Colonic mucosa (tissue), 4 donors: Measurements from ENCODE around the gene OGDH. TPM values are rescaled to one million over a fixed set of nuclear protein-coding genes. Genes with fewer than 3 reads are reported as not detected.
"Not testable (repeated sequence)": the region's sequence is repeated elsewhere in the genome, so short reads cannot be mapped to it uniquely, and the experiment has no call there.

Experiments
- DNase-seq: peaks from one replicate; pipeline ENCODE4 v3.0.0-alpha.2; 2020
- H3K27ac ChIP-seq: fragments of 200-600 bp; one replicate; pipeline ENCODE4 v1.8.0; 2021
- H3K27me3 ChIP-seq: fragments of 200-600 bp; one replicate; pipeline ENCODE4 v1.8.0; 2021
- H3K36me3 ChIP-seq: fragments of 200-600 bp; one replicate; pipeline ENCODE4 v1.8.0; 2021
- H3K4me1 ChIP-seq: fragments of 200-600 bp; one replicate; pipeline ENCODE4 v1.8.0; 2021; ENCODE audit warnings: mild to moderate bottlenecking
- H3K4me3 ChIP-seq: fragments of 200-600 bp; one replicate; pipeline ENCODE4 v1.8.0; 2021
- H3K9ac ChIP-seq, 2 donors: one replicate each; pipeline ENCODE4 v1.7.0; 2013; ENCODE audit warnings: control low read depth in 2 of 2, low read depth in 2 of 2, low read length in 2 of 2
- H3K9me3 ChIP-seq: fragments of 200-600 bp; one replicate; pipeline ENCODE4 v1.8.0; 2021
- intact Hi-C: fragments of 100-400 bp; cut with DNase I; formaldehyde crosslinking; loops from one replicate; pipeline ENCODE4 v1.14.1; 2022
- total RNA-seq, 2 donors: library from RNA; stranded (reverse); fragmentation: NEBNext Ultra II Directional in 1 of 2; extraction: Animal tissue kit (Norgen Biotek cat#: 25700) in 1 of 2; gene quantifications; one replicate each; pipeline ENCODE4 v1.2.1, GENCODE V29; 2021
- TF ChIP-seq, protein P1 (sequence below): fragments of 200-600 bp; IDR thresholded peaks from one replicate; pipeline ENCODE4 v1.8.0; 2022; ENCODE audit warnings: antibody characterized with exemption, mild to moderate bottlenecking
- donor health status: healthy.
- donor health status: DM: no; HTN: no; CAD: no.
- donor health status: DM: no; HTN: no; CAD: no.

OGDH gene
- total RNA-seq, 2 donors from 2014 or later, result 142 to 164 TPM

DNA sequence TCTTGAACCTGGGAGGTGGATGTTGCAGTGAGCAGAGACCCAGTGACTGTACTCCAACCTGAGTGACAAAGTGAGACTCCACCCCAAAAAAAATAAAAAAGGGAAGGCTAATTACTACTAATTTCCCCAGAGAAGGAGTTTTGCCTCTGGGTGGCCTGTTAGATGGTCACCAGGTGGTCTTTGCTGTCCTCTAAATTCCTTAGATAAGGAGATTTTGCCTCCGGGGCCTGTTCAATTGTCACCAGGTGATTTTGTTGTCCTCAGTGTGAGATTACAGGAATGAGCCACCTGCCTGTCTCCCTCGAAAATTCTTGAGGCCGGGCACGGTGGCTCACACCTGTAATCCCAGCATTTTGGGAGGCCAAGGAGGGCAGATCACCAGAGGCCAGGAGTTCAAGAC is 117.8 kb downstream of the OGDH start:
- intact Hi-C loops, result no loop called here
- Histone ChIP-seq H3K4me3 (no peak overlapping the region), H3K36me3 (no peaks in the 10 kb centered on the region), H3K9ac (no peak overlapping the region), H3K27me3 (no peaks in the 10 kb centered on the region), H3K9me3 (no peaks in the 10 kb centered on the region), H3K4me1 (no peaks in the 10 kb centered on the region), H3K27ac (no peak overlapping the region)
- TF ChIP-seq, protein P1, sequence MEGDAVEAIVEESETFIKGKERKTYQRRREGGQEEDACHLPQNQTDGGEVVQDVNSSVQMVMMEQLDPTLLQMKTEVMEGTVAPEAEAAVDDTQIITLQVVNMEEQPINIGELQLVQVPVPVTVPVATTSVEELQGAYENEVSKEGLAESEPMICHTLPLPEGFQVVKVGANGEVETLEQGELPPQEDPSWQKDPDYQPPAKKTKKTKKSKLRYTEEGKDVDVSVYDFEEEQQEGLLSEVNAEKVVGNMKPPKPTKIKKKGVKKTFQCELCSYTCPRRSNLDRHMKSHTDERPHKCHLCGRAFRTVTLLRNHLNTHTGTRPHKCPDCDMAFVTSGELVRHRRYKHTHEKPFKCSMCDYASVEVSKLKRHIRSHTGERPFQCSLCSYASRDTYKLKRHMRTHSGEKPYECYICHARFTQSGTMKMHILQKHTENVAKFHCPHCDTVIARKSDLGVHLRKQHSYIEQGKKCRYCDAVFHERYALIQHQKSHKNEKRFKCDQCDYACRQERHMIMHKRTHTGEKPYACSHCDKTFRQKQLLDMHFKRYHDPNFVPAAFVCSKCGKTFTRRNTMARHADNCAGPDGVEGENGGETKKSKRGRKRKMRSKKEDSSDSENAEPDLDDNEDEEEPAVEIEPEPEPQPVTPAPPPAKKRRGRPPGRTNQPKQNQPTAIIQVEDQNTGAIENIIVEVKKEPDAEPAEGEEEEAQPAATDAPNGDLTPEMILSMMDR, result no peak
- DNase-seq, result no peak

DNA sequence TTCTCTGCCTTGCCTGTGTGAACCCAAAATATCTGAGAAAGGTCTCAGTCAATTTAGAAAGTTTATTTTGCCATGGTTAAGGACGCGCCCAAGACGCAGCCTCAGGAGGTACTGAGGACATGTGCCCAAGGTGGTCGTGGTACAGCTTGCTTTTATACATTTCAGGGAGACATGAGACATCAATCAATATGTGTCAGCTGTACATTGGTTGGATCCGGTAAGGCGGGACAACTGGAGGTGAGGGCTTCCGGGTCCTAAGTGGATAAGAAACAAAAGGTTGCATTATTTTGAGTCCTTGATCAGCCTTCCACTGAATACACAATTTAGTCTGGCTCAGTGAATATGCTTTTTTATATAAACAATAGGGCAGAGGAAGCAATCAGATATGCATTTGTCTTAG is 119.8 kb downstream of the OGDH start:
- H3K9me3 ChIP-seq, DNase-seq, H3K27ac ChIP-seq, H3K4me1 ChIP-seq, H3K9ac ChIP-seq, H3K36me3 ChIP-seq, intact Hi-C loops, H3K4me3 ChIP-seq, H3K27me3 ChIP-seq: not testable (repeated sequence)

- Histone ChIP-seq H3K4me3 (no peak overlapping the region), H3K27ac (no peak overlapping the region), H3K27me3 (no peaks in the 10 kb centered on the region), H3K36me3 (no peaks in the 10 kb centered on the region), H3K9ac (no peak overlapping the region), H3K4me1 (no peaks in the 10 kb centered on the region), H3K9me3 (no peaks in the 10 kb centered on the region)
- TF ChIP-seq, protein P1, result no peak
- no peak for DNase-seq
- intact Hi-C loops, result no loop called here
These were observed 120.9 kb downstream of the OGDH start for GRCh38 chr7:44727158-44727936.

DNA sequence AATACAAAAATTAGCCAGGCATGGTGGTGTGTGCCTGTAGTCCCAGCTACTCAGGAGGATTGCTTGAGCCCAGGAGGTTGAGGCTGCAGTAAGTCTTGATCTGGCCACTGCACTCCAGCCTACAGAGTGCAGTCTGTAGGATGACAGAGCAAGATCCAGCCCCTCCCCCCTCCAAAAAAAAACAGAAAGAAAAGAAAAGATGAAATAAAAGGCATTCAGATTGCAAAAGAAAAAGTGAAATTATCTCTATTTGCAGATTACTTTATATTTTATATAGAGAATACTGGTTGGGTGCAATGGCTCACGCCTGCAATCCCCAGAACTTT is 121.5 kb downstream of the OGDH start:
- Histone ChIP-seq H3K27ac (no peak overlapping the region), H3K27me3 (no peaks in the 10 kb centered on the region), H3K9ac (no peak overlapping the region), H3K36me3 (no peaks in the 10 kb centered on the region), H3K4me1 (no peaks in the 10 kb centered on the region), H3K9me3 (no peaks in the 10 kb centered on the region), H3K4me3 (no peak overlapping the region)
- TF ChIP-seq, protein P1, result no peak
- no peak for DNase-seq
- intact Hi-C loops, result no loop called here

- no peaks in the 10 kb centered on the region for H3K4me1 ChIP-seq
- H3K9me3 ChIP-seq, result no peaks in the 10 kb centered on the region
- no peaks in the 10 kb centered on the region for H3K36me3 ChIP-seq
- no peak overlapping the region for H3K4me3 ChIP-seq
- intact Hi-C loops, result no loop called here
- H3K9ac ChIP-seq, result no peak overlapping the region
- no peaks in the 10 kb centered on the region for H3K27me3 ChIP-seq
- H3K27ac ChIP-seq, result no peak overlapping the region
- TF ChIP-seq, protein P1, result no peak
- no peak for DNase-seq
These were observed 123.6 kb downstream of the OGDH start for GRCh38 chr7:44729949-44730590.

DNA sequence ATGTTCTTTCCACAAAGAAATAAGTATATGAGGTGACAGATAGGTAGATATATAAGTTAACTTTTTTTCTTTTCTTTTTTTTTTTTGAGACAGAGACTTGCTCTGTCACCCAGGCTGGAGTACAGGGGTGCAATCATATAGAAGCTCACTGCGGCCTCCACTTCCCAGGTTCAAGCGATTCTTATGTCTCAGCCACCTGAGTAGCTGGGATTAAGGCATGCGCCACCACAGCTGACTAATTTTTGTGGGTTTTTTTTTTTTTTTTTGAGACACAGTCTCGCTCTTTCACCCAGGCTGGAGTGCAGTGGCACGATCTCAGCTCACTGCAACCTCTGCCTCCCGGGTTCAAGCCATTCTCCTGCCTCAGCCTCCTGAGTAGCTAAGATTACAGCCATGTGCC is 126.5 kb downstream of the OGDH start:
- H3K4me1 ChIP-seq, intact Hi-C loops, H3K27ac ChIP-seq, H3K9me3 ChIP-seq, H3K27me3 ChIP-seq, H3K4me3 ChIP-seq, H3K36me3 ChIP-seq, H3K9ac ChIP-seq, DNase-seq: not testable (repeated sequence)
